Testis (tissue), 3 donors: ENCODE data around the gene HSF5. TPM values are rescaled to one million over a fixed set of nuclear protein-coding genes. Genes with fewer than 3 reads are reported as not detected.
A peak's percentile ranks its signal among the peaks of the same experiment; 100 is the strongest.
"Not testable (repeated sequence)": the region's sequence is repeated elsewhere in the genome, so short reads cannot be mapped to it uniquely, and the experiment has no call there.

Source experiments
- DNase-seq: peaks from one replicate; pipeline ENCODE4 v3.0.0-alpha.2; 2019
- H3K27ac ChIP-seq, 2 donors: fragments of 200-600 bp; sonication (generic); one replicate each; pipeline ENCODE4 v1.5.1; 2019
- H3K27me3 ChIP-seq: fragments of 200-600 bp; sonication (generic); one replicate; pipeline ENCODE4 v1.5.1; 2019
- H3K36me3 ChIP-seq: fragments of 200-600 bp; sonication (generic); one replicate; pipeline ENCODE4 v1.5.1; 2017; ENCODE audit warnings: low read depth; ENCODE audit errors: missing control alignments
- H3K4me1 ChIP-seq: fragments of 200-600 bp; sonication (generic); one replicate; pipeline ENCODE4 v1.5.1; 2019
- H3K4me3 ChIP-seq, 2 donors: fragments of 200-600 bp; sonication (generic); one replicate each; pipeline ENCODE4 v1.5.1; 2017 to 2019
- H3K9me3 ChIP-seq: fragments of 200-600 bp; sonication (generic); one replicate; pipeline ENCODE4 v1.5.1; 2017
- POLR2A ChIP-seq: fragments of 450-650 bp; IDR thresholded peaks from one replicate; pipeline ENCODE4 v1.6.1; 2017; ENCODE audit warnings: antibody characterized with exemption, mild to moderate bottlenecking, moderate library complexity
- WGBS, 2 donors: methylation state at CpG; one replicate each; pipeline ENCODE4 v1.1.5; 2018; 5-methylcytosine and 5-hydroxymethylcytosine counted together
- intact Hi-C: fragments of 100-400 bp; cut with DNase I; formaldehyde crosslinking; loops from one replicate; pipeline ENCODE4 v1.15.1; 2023; ENCODE audit warnings: low total_unique reads
- polyA plus RNA-seq: library from polyadenylated mRNA; stranded (reverse); fragments of 350-450 nt; fragmentation: Illumina TruSeq; extraction: RNeasy Lipid Tissue Mini Kit (QIAGEN cat#74804); gene quantifications from one replicate; pipeline ENCODE4 v1.2.3, GENCODE V29; 2014; ENCODE audit warnings: low read depth, low replicate concordance; ENCODE audit not compliant: insufficient read depth
- total RNA-seq, 2 donors: library from RNA; depleted of rRNA; stranded (reverse); fragments of >200 nt; gene quantifications; one replicate each; pipeline ENCODE4 v1.2.3, GENCODE V29; 2016
- TF ChIP-seq, protein P1 (sequence below), 3 experiments: fragments of 450-650 bp in 2 of 3; fragments of 200-600 bp in 1 of 3; sonication (generic) in 1 of 3; IDR thresholded peaks; one replicate each; pipeline ENCODE4 v1.5.1; 2016 to 2019; ENCODE audit warnings: antibody characterized with exemption in 3 of 3, mild to moderate bottlenecking in 2 of 3, moderate library complexity in 1 of 3

The HSF5 gene
- total and polyA plus RNA-seq, 3 donors from 2014 or later = 40.0 to 119 (median 57.8) TPM

- Histone ChIP-seq H3K4me1 (peaks cover 21% of the 10 kb centered on the region), H3K27me3 (no peaks in the 10 kb centered on the region), H3K9me3 (no peaks in the 10 kb centered on the region), H3K27ac (peak overlapping the region in 1 of 2 donors; percentile 10), H3K4me3 (no peak overlapping the region), H3K36me3 (no peaks in the 10 kb centered on the region)
- no peak for DNase-seq
- intact Hi-C loops = no loop called here
- 88 to 90% methylated on average over 6 of the region's 6 CpGs for WGBS, 2 donors
- TF ChIP-seq, protein P1, sequence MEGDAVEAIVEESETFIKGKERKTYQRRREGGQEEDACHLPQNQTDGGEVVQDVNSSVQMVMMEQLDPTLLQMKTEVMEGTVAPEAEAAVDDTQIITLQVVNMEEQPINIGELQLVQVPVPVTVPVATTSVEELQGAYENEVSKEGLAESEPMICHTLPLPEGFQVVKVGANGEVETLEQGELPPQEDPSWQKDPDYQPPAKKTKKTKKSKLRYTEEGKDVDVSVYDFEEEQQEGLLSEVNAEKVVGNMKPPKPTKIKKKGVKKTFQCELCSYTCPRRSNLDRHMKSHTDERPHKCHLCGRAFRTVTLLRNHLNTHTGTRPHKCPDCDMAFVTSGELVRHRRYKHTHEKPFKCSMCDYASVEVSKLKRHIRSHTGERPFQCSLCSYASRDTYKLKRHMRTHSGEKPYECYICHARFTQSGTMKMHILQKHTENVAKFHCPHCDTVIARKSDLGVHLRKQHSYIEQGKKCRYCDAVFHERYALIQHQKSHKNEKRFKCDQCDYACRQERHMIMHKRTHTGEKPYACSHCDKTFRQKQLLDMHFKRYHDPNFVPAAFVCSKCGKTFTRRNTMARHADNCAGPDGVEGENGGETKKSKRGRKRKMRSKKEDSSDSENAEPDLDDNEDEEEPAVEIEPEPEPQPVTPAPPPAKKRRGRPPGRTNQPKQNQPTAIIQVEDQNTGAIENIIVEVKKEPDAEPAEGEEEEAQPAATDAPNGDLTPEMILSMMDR (IDR thresholded peaks at IDR 0.05) = no peak
- TF ChIP-seq POLR2A = no peak
These were observed 3.4 kb upstream of the HSF5 start for GRCh38 chr17:58491510-58492045.

- peak overlapping the region; percentile 79 to 80 for H3K27ac ChIP-seq
- H3K4me3 ChIP-seq = peak overlapping the region; percentile 51 to 55
- H3K27me3 ChIP-seq = no peaks in the 10 kb centered on the region
- H3K4me1 ChIP-seq = peaks cover 21% of the 10 kb centered on the region
- TF ChIP-seq POLR2A = no peak
- no peak for DNase-seq
- H3K36me3 ChIP-seq = no peaks in the 10 kb centered on the region
- intact Hi-C loops = no loop called here
- no peaks in the 10 kb centered on the region for H3K9me3 ChIP-seq
- WGBS, 2 donors = 51 to 68% methylated on average over 6 to 22 of the region's 26 CpGs
These were observed 251 bp upstream of the HSF5 start for GRCh38 chr17:58488428-58488890.

GRCh38 chr17:58484600-58484999, 3.6 kb downstream of the HSF5 start:
- Histone ChIP-seq H3K9me3 (no peaks in the 10 kb centered on the region), H3K4me3 (no peak overlapping the region), H3K27me3 (no peaks in the 10 kb centered on the region), H3K4me1 (peaks cover 10% of the 10 kb centered on the region), H3K27ac (no peak overlapping the region), H3K36me3 (no peaks in the 10 kb centered on the region)
- no peak for DNase-seq
- TF ChIP-seq POLR2A = no peak
- TF ChIP-seq, protein P1 (IDR thresholded peaks at IDR 0.05) = no peak
- 72 to 86% methylated on average over 3 of the region's 3 CpGs for WGBS, 2 donors
- intact Hi-C loops = no loop called here

- DNase-seq = not testable (repeated sequence)
- 84 to 89% methylated on average over 5 of the region's 5 CpGs for WGBS, 2 donors
These were observed 6.4 kb downstream of the HSF5 start for GRCh38 chr17:58481798-58482197.

DNA sequence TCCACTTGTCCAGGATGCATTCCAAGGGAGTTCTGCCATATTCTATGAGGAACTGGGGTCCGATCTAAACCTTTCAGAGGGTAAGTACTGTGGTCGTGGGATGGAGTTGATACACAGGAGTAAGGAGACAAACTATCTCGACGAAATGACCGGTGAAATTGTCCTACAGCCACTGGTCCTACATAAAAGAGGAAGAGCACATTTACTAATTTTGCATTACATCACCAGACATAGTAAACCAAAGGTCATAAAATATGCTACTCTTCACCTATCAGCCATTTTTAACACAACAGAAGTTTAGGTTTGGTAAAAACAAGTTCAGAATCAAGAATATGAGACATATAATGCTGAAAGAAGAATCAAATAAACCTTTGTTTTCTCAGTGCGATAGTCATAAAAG, 8.1 kb downstream of the HSF5 start:
- Histone ChIP-seq H3K27ac (no peak overlapping the region), H3K4me1 (no peaks in the 10 kb centered on the region), H3K36me3 (no peaks in the 10 kb centered on the region), H3K4me3 (no peak overlapping the region), H3K9me3 (no peaks in the 10 kb centered on the region), H3K27me3 (no peaks in the 10 kb centered on the region)
- intact Hi-C loops = no loop called here
- WGBS, 2 donors = 78 to 83% methylated on average over 6 of the region's 6 CpGs
- TF ChIP-seq POLR2A = no peak
- TF ChIP-seq, protein P1 (IDR thresholded peaks at IDR 0.05) = no peak
- no peak for DNase-seq

More at GRCh38 chr17:58481798-58482197, 6.4 kb downstream of the HSF5 start:
- H3K9me3 ChIP-seq, H3K27me3 ChIP-seq, H3K27ac ChIP-seq, H3K4me3 ChIP-seq, H3K4me1 ChIP-seq, H3K36me3 ChIP-seq, intact Hi-C loops: not testable (repeated sequence)

DNA sequence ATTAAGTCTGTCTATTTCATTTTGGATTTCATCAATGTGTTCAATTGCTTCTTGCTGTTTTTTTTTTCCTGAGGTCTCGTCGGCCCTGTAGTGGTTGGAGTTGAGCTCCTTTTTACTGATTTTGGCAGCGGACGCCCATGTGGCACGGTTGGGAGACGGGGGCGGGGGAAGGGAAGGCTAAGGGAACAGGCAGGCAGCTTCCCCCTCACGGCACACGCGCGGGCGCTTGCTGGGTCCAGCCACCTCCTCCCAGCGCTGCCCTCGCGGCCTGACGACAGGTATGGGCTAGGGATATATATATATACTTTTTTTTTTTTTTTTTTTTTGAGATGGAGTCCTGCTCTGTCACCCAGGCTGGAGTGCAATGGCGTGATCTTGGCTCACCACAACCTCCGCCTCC, 11.4 kb downstream of the HSF5 start:
- no peak overlapping the region for H3K27ac ChIP-seq
- no peaks in the 10 kb centered on the region for H3K4me1 ChIP-seq
- H3K27me3 ChIP-seq = no peaks in the 10 kb centered on the region
- no peaks in the 10 kb centered on the region for H3K9me3 ChIP-seq
- no peak for DNase-seq
- intact Hi-C loops = no loop called here
- TF ChIP-seq POLR2A = no peak
- TF ChIP-seq, protein P1 (IDR thresholded peaks at IDR 0.05) = no peak
- H3K36me3 ChIP-seq = no peaks in the 10 kb centered on the region
- WGBS, 2 donors = 70 to 74% methylated on average over 18 of the region's 18 CpGs
- H3K4me3 ChIP-seq = no peak overlapping the region
